Ovary (tissue), 3 donors: Measurements from ENCODE around the gene PDK1.

ENCODE experiments used
- CTCF ChIP-seq, 3 donors: fragments of 450-650 bp in 2 of 3; fragments of 200-600 bp in 1 of 3; IDR thresholded peaks; one replicate each; pipeline versions ENCODE4 v1.5.1 to v1.8.0; 2016 to 2022; ENCODE audit warnings: antibody characterized with exemption in 3 of 3, mild to moderate bottlenecking in 1 of 3
- POLR2A ChIP-seq: fragments of 450-650 bp; IDR thresholded peaks from one replicate; pipeline ENCODE4 v1.6.1; 2017; ENCODE audit warnings: antibody characterized with exemption, mild to moderate bottlenecking, moderate library complexity
- donor health status: DM: no; HTN: no; CAD: no.

DNA sequence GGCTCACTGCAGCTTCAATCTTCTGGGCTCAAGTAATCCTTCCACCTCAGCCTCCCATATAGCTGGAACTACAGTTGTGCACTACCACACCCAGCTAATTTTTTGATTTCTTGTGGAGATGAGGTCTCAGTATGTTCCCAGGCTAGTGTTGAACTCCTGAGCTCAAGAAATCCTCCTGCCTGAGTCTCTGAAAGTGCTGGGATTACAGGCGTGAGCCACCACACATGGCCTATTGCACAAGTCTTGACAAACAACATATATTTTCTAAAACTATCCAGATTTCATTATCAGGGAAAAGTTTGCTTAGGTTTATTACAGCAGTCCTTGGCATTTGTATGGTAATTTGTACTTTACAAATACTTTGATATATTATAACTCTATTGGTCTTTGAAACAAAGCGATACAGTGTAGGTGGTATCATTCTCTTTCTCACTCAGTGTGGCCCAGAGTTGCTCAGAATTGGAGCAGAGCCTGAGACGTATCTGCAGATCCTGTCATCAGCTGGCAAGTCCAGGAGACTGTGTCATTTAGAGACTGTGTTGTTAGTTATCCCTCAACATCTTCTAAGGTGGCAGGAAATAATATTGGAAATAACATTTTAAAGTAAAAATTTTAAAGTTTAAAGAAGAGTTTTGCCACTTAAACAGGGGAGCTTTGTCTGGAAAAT is 41.4 kb downstream of the PDK1 start:
- no peak for TF ChIP-seq POLR2A
- no peak for TF ChIP-seq CTCF (IDR thresholded peaks at IDR 0.05)
